Astrocyte (in vitro differentiated cells and primary cell): ENCODE data around the gene NOL4L.

ENCODE experiments used
- CTCF ChIP-seq: IDR thresholded peaks from 2 replicates; pipeline ENCODE4 v1.5.1; 2011; ENCODE audit warnings: low read depth, mild to moderate bottlenecking, inconsistent platforms, low read length, moderate library complexity; ENCODE audit not compliant: insufficient read depth
- EZH2 ChIP-seq: IDR thresholded peaks from 2 replicates; pipeline ENCODE4 v1.6.1; 2012; ENCODE audit warnings: mild to moderate bottlenecking, low read length, inconsistent platforms; ENCODE audit not compliant: insufficient read depth

GRCh38 chr20:32609993-32610392 lies 24.9 kb upstream of the NOL4L start:
- TF ChIP-seq CTCF: no peak
- no peak for TF ChIP-seq EZH2
